Nucleus accumbens (tissue), 56 donors: Measurements from ENCODE around the gene COMP.
"Not testable (repeated sequence)": the region's sequence is repeated elsewhere in the genome, so short reads cannot be mapped to it uniquely, and the experiment has no call there.

ENCODE experiments used
- DNase-seq, 56 donors: peaks; one replicate each; lab custom pipeline; 2025; lab: John Stamatoyannopoulos, UW

COMP gene

DNA sequence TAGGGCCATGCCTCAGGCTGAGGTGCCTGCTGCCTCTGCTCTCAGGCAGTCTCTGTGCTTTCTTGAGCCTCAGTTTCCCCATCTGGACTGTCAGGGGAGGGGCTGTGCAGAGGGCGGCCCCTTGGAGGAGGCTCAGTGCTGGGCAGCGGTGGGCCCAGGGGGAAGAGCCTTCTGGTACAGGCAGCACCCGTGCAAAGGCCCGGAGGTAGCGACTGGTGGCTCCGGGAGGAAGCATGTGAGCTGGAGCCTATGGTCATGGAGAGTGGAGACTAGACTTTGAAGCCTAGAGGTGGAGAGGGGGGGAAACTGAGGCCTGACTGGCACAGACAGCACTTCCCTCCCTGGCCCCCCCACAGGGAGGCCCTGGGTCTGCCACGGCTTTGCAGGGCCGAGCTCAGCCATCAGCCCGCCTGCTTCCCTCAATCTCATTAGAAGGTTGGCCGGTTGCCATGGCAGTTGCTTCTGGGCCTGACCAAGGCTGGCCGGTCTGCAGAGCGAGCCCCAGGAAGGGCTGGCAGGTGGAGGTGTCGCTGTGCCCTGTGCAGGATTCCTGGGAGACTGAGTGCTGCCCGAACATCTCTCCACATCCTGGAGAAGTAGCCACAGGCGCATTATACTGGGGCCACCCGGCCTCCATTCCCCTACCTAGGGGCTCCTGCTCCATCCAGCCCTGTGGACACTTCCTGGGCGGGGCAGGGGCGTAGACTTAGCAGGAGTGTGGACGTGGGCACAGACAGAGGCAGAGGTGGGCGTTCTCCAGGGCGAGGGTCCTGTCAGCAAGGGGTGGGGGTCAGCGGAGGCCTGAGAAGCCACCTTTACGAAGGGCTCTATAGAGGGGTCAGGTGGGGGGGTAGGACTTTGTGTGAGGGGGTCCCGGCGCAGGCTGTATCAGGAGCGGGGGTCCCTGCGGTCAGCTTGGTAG lies 54.4 kb downstream of the COMP start:
- DNase-seq = peak in 8 of 56 donors; percentile 6 to 60 (median 24)

DNA sequence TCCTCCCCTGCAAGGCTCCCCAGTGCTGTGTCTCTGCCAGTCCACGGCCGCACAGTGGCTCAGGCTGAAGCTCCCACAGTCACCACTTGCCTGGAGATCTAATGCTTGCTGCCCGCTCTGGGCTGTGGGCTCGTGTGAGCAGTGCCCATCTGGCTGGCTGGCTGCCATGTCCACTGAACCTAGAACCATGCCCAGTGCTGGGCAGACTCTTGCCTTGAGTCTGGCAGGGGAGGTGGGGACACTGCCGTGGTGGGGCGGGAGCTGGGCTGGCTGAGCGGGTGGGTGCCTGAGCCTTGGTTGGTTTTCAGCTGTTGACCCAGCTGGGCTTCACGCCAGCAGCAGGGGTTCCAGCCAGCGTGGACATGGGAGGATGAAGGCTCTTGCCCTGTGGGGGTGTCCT lies 55.4 kb downstream of the COMP start:
- DNase-seq = peak in 35 of 56 donors; percentile 3 to 67 (median 27)

DNA sequence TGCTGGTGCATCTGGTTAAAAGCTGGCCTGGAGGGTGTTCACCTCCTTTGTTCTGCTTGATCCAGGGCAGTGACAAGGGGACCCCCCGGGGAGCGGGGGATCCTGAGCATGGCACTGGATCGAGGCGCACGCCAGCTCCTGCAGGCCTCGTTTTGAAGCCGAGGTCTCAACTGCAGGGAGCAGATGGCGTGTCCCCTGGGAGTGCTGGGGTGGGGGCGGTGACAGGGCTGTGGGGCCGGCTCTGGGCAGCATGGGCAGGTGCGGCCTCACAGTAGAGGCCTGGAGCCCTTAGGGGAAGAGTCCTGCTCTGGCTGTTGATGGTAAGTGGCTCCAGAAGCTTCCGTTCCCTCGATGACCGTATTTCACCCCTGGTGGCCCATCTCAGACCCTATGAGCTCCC lies 55.8 kb downstream of the COMP start:
- no peak for DNase-seq

DNA sequence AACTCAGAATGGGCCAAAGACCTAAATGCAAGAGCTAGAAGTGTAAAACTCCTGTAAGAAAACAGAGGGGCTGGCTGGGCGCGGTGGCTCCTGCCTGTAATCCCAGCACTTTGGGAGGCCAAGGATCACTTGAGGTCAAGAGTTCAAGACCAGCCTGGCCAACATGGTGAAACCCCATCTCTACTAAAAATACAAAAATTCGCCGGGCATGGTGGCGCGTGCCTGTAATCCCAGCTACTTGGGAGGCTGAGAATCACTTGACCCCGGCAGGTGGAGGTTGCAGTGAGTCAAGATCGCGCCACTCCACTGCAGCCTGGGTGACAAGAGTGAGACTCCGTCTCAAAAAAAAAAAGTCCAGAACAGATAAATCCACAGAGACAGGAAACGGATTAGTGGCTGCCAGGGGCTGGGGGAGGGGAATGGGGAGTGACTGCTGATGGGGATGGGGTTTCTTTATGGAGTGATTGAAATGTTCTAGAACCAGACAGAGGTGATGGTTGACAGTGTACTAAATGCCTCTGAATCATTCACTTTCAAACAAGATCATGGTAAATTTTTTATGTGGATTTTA lies 57.3 kb downstream of the COMP start:
- DNase-seq = not testable (repeated sequence)

DNA sequence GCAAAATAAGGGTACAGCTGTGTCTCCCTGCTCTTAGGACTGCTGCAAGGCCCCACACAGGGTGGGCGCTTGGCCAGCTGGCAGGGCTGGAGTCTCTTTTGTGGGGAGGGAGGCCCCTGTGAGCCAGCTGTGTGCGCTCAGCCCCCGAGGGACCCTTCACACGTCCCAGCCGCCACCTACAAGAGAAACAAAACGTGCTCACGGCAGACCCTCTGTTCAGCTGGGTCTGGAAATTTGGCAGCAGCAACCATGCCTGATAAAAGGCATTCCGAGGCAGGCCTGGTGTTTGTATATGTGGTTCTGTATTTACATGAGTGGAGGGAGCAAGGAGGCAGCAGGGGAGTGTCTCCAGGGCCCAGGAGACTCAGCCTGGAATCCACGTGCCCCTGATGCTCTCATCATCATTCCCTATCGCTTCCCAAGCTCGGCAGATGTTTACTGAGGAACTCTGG lies 57.9 kb downstream of the COMP start:
- no peak for DNase-seq
